ENCODE measurements around the gene MGMT.

MGMT gene

GRCh38 chr10:129507216-129507889 lies 40.3 kb downstream of the MGMT start:
- Histone ChIP-seq H2AFZ (ENCODE audit: low read length) (no peak overlapping the region), H3F3A (ENCODE audit: insufficient read depth, low read length) (no peaks in the 10 kb centered on the region), H3K9me3 (ENCODE audit: low read length) (no peaks in the 10 kb centered on the region), H3K27ac (ENCODE audit: low read depth, low read length, poor library complexity, severe bottlenecking) (no peak overlapping the region), H3K4me2 (ENCODE audit: low read length) (no peak overlapping the region), H3K9me2 (ENCODE audit: low read depth, low read length) (no peaks in the 10 kb centered on the region), H3K4me1 (ENCODE audit: insufficient read depth, low read length, severe bottlenecking) (peaks cover 43% of the 10 kb centered on the region), H3K4me3 (ENCODE audit: low read depth, low read length, poor library complexity, severe bottlenecking) (no peak overlapping the region), H3K36me3 (ENCODE audit: insufficient read depth, low read length) (no peaks in the 10 kb centered on the region; the same call in 1 of the 2 replicates), H3K9ac (ENCODE audit: low read length) (no peak overlapping the region), H3K79me2 (ENCODE audit: insufficient read depth, low read length) (peaks cover 66% of the 10 kb centered on the region), H3K27me3 (ENCODE audit: insufficient read depth, low read length) (no peaks in the 10 kb centered on the region), H4K20me1 (ENCODE audit: insufficient read depth, low read length) (no peaks in the 10 kb centered on the region)
- TF ChIP-seq EZH2 (IDR thresholded peaks at IDR 0.05; ENCODE audit: borderline replicate concordance, low read length): no peak
- no peak for TF ChIP-seq CTCF (IDR thresholded peaks at IDR 0.05; ENCODE audit: low read length)

GRCh38 chr10:129509155-129509554 lies 42.1 kb downstream of the MGMT start:
- H3K4me3 ChIP-seq (ENCODE audit: low read depth, low read length, poor library complexity, severe bottlenecking): no peak overlapping the region
- no peaks in the 10 kb centered on the region for H3F3A ChIP-seq (ENCODE audit: insufficient read depth, low read length)
- peaks cover 44% of the 10 kb centered on the region for H3K4me1 ChIP-seq (ENCODE audit: insufficient read depth, low read length, severe bottlenecking)
- H3K27ac ChIP-seq (ENCODE audit: low read depth, low read length, poor library complexity, severe bottlenecking): no peak overlapping the region
- H3K9ac ChIP-seq (ENCODE audit: low read length): no peak overlapping the region
- H4K20me1 ChIP-seq (ENCODE audit: insufficient read depth, low read length): no peaks in the 10 kb centered on the region
- H2AFZ ChIP-seq (ENCODE audit: low read length): no peak overlapping the region
- no peak for TF ChIP-seq CTCF (IDR thresholded peaks at IDR 0.05; ENCODE audit: low read length)
- TF ChIP-seq EZH2 (IDR thresholded peaks at IDR 0.05; ENCODE audit: borderline replicate concordance, low read length): no peak
- H3K4me2 ChIP-seq (ENCODE audit: low read length): no peak overlapping the region
- no peaks in the 10 kb centered on the region for H3K9me3 ChIP-seq (ENCODE audit: low read length)
- no peaks in the 10 kb centered on the region; the same call in 1 of the 2 replicates for H3K36me3 ChIP-seq (ENCODE audit: insufficient read depth, low read length)
- no peaks in the 10 kb centered on the region for H3K27me3 ChIP-seq (ENCODE audit: insufficient read depth, low read length)
- no peaks in the 10 kb centered on the region for H3K9me2 ChIP-seq (ENCODE audit: low read depth, low read length)
- H3K79me2 ChIP-seq (ENCODE audit: insufficient read depth, low read length): peaks cover 64% of the 10 kb centered on the region

- Histone ChIP-seq H3K9me2 (ENCODE audit: low read depth, low read length) (no peaks in the 10 kb centered on the region), H3K36me3 (ENCODE audit: insufficient read depth, low read length) (no peaks in the 10 kb centered on the region; the same call in 1 of the 2 replicates), H3K9ac (ENCODE audit: low read length) (no peak overlapping the region), H2AFZ (ENCODE audit: low read length) (no peak overlapping the region), H3F3A (ENCODE audit: insufficient read depth, low read length) (no peaks in the 10 kb centered on the region), H3K4me2 (ENCODE audit: low read length) (no peak overlapping the region), H3K27me3 (ENCODE audit: insufficient read depth, low read length) (no peaks in the 10 kb centered on the region), H4K20me1 (ENCODE audit: insufficient read depth, low read length) (no peaks in the 10 kb centered on the region), H3K79me2 (ENCODE audit: insufficient read depth, low read length) (peaks cover 67% of the 10 kb centered on the region), H3K27ac (ENCODE audit: low read depth, low read length, poor library complexity, severe bottlenecking) (no peak overlapping the region), H3K4me3 (ENCODE audit: low read depth, low read length, poor library complexity, severe bottlenecking) (no peak overlapping the region), H3K9me3 (ENCODE audit: low read length) (no peaks in the 10 kb centered on the region), H3K4me1 (ENCODE audit: insufficient read depth, low read length, severe bottlenecking) (peaks cover 51% of the 10 kb centered on the region)
- TF ChIP-seq CTCF (IDR thresholded peaks at IDR 0.05; ENCODE audit: low read length): no peak
- no peak for TF ChIP-seq EZH2 (IDR thresholded peaks at IDR 0.05; ENCODE audit: borderline replicate concordance, low read length)
These were observed 42.8 kb downstream of the MGMT start for GRCh38 chr10:129509835-129510234.

Measured in OCI-LY1 (cell line).